ENCODE measurements around the gene FGD4.

DNA sequence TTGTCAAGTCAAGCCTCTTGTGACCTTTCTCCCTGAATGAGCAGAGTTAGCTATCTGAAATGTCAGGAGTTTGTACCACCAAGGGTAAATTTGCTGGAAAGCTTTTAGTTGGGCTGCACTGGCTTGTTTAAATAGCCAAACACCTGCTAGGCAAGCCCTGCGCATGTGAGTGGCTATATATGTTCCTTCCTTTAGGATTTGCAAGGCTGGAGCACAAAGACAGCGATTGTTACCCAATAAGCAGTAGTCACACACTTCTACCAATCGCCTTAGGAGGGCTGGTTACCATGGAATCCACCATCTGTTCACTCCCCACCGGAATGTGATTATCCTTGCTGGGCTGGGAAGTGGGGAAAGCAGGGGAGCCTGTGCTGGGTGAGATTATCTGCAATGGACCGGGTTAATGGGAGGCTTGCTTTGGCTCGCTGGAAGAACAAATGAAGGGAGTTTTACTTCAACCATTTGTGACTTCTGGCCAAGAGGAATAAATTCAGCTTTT is 102.5 kb downstream of the FGD4 start:
- TF ChIP-seq RAD21 (IDR thresholded peaks at IDR 0.05; ENCODE audit: low read length): no peak
- TF ChIP-seq, protein P1, sequence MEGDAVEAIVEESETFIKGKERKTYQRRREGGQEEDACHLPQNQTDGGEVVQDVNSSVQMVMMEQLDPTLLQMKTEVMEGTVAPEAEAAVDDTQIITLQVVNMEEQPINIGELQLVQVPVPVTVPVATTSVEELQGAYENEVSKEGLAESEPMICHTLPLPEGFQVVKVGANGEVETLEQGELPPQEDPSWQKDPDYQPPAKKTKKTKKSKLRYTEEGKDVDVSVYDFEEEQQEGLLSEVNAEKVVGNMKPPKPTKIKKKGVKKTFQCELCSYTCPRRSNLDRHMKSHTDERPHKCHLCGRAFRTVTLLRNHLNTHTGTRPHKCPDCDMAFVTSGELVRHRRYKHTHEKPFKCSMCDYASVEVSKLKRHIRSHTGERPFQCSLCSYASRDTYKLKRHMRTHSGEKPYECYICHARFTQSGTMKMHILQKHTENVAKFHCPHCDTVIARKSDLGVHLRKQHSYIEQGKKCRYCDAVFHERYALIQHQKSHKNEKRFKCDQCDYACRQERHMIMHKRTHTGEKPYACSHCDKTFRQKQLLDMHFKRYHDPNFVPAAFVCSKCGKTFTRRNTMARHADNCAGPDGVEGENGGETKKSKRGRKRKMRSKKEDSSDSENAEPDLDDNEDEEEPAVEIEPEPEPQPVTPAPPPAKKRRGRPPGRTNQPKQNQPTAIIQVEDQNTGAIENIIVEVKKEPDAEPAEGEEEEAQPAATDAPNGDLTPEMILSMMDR (conservative IDR thresholded peaks at IDR 0.05; ENCODE audit: low read depth, low read length): no peak
- no peak for TF ChIP-seq POLR2A (IDR thresholded peaks at IDR 0.05; ENCODE audit: low read depth, low read length)
- TF ChIP-seq MAFK (IDR thresholded peaks at IDR 0.05; ENCODE audit: low read depth, low read length): no peak
- TF ChIP-seq, protein P2, sequence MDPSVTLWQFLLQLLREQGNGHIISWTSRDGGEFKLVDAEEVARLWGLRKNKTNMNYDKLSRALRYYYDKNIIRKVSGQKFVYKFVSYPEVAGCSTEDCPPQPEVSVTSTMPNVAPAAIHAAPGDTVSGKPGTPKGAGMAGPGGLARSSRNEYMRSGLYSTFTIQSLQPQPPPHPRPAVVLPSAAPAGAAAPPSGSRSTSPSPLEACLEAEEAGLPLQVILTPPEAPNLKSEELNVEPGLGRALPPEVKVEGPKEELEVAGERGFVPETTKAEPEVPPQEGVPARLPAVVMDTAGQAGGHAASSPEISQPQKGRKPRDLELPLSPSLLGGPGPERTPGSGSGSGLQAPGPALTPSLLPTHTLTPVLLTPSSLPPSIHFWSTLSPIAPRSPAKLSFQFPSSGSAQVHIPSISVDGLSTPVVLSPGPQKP (IDR thresholded peaks at IDR 0.05; ENCODE audit: borderline replicate concordance, low read depth, low read length): no peak
- no peak for TF ChIP-seq NFE2L2 (IDR thresholded peaks at IDR 0.05; ENCODE audit: low read depth, low read length)

Data from IMR-90 (cell line).